Adrenal gland (tissue), 5 donors: ENCODE measurements around the gene PNPLA3.

Experiments used
- POLR2A ChIP-seq, 2 donors: fragments of 450-650 bp; IDR thresholded peaks; one replicate each; pipeline ENCODE4 v1.6.1; 2017; ENCODE audit warnings: antibody characterized with exemption in 2 of 2, mild to moderate bottlenecking in 2 of 2, moderate library complexity in 1 of 2
- TF ChIP-seq, protein P1 (sequence below), 6 experiments: fragments of 450-650 bp in 4 of 6; fragments of 200-600 bp in 2 of 6; sonication (generic) in 1 of 6; IDR thresholded peaks; 1 replicate in 5 of 6; 2 replicates in 1 of 6; pipeline versions ENCODE4 v1.5.1 to v1.8.0; 2016 to 2021; ENCODE audit warnings: antibody characterized with exemption in 6 of 6, mild to moderate bottlenecking in 2 of 6, moderate library complexity in 1 of 6
- donor health status: DM: no; HTN: no; CAD: no.

- TF ChIP-seq, protein P1, sequence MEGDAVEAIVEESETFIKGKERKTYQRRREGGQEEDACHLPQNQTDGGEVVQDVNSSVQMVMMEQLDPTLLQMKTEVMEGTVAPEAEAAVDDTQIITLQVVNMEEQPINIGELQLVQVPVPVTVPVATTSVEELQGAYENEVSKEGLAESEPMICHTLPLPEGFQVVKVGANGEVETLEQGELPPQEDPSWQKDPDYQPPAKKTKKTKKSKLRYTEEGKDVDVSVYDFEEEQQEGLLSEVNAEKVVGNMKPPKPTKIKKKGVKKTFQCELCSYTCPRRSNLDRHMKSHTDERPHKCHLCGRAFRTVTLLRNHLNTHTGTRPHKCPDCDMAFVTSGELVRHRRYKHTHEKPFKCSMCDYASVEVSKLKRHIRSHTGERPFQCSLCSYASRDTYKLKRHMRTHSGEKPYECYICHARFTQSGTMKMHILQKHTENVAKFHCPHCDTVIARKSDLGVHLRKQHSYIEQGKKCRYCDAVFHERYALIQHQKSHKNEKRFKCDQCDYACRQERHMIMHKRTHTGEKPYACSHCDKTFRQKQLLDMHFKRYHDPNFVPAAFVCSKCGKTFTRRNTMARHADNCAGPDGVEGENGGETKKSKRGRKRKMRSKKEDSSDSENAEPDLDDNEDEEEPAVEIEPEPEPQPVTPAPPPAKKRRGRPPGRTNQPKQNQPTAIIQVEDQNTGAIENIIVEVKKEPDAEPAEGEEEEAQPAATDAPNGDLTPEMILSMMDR (IDR thresholded peaks at IDR 0.05) = no peak
- TF ChIP-seq POLR2A (IDR thresholded peaks at IDR 0.05) = no peak
These were observed 27.8 kb downstream of the PNPLA3 start for GRCh38 chr22:43951391-43951790.
